ENCODE results near the gene ALLC. TPM values are rescaled to one million over a fixed set of nuclear protein-coding genes. Genes with fewer than 3 reads are reported as not detected.

ALLC gene
- polyA plus RNA-seq, 1 donor = not detected

DNA sequence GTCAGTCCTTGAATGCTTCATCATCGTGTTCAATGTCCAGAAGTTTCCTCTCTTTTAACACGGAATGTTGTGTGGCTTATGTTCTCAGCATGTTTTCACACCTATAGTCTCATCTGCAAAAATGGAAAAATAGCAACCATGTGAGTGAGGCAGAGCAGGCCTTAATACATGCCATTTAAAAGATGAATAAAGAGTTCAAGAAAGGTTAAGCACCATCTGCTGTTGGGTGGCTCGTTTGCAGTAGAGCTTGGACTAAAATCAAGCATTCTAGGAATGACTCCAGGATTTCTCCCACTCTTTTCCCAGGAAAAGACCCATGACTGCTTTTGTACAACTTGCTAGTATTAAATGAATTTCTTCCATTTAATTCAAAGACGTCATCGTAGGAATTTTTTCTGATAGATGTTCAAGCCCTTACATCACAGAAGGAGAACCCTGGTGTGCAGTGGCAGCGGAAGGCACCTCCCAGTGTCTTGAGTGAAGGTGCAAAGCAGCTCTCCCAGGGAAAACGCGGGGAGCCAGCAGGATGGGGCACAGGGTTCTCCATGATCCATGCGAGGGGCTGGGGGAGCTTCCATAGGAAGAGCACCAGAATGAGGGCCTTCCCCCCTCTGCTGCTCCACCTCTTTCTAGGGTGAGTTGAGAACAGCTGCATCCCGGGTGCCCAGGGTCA lies 55.0 kb downstream of the ALLC start:
- peak; percentile 31 for DNase-seq (ENCODE audit: low read depth)

DNA sequence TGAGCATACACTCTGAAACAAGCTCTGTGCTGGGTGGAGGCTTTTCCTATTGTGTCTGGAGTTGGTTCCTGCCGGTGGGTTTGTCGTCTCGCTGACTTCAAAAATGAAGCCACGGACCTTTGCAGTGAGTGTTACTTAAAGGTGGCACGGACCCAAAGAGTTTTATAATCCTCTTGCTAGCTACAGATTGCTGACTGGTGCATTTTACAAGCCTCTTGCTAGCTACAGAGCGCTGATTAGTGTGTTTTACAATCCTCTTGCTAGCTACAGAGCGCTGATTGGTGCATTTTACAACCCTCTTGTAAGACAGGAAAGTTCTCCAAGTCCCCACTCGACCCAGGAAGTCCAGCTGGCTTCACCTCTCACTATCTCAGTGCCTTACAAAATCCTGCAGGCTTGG lies 60.7 kb downstream of the ALLC start:
- DNase-seq (ENCODE audit: low read depth) = no peak

DNA sequence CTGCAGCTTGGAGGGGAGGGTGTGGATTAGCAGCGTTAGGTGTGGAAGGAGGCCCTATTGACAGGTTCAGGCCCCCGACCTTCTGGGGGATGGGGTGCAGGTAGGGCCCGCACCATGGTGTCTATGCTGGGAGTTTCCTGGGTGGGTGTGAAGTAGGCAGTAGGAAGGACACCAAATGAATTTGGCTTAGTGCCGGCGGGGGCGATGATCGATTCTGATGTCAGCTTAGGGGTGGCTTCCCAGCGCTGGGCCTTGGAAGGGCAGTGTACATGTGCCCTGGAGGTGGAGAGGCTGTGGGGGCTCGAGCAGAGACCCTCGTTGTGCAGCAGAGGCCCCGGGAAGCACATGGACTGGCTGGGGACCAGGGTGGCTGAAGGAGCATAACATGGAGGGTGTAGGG lies 67.0 kb downstream of the ALLC start:
- DNase-seq (ENCODE audit: low read depth) = no peak

DNA sequence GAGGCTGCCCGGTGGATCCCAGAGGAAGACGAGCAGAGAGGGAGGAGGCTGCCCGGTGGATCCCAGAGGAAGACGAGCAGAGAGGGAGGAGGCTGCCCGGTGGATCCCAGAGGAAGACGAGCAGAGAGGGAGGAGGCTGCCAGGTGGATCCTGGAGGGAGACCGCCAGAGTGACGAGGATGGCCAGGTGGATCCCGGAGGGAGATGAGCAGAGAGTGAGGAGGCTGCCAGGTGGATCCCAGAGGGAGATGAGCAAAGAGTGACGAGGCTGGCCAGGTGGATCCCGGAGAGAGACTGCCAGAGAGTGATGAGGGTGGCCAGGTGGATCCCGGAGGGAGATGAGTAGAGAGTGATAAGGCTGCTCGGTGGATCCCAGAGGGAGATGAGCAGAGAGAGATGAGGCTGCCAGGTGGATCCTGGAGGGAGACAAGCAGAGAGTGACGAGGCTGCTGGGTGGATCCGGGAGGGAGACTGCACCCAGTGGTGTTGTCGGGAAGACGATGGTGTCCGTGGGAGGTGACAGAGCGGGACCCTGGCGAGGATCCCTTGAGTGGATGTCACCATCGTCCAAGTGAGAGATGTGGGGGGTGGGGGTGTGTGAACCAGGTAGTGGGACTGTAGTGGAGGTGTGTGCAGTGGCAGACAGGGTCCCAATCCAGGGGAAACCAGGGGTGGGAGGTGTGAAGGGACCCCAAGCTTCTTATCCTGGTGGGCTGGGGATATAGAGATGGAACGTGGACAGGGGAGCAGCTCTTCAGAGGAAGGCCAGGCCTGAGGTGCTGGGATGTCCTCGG lies 67.7 kb downstream of the ALLC start:
- DNase-seq (ENCODE audit: low read depth) = no peak

DNA sequence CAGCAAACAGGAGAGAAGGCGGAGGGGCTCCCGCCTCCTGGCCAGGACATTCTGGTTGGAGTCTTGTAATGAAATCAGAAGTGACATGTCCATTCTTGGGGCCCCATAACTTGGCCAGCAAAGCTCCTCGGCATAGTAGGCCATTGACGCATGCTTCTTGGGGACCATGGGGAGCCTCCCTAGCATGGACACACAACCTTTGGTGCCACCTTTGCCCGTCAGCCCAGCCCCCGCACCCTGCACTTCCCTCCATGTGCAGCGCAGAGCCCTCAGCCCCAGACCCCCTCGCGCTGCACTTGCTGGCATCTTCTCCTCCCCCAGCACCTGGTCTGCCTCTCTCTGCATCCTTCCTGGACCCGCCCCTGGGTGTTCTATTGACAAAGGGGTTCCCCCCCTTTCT lies 68.5 kb downstream of the ALLC start:
- DNase-seq (ENCODE audit: low read depth) = no peak

DNA sequence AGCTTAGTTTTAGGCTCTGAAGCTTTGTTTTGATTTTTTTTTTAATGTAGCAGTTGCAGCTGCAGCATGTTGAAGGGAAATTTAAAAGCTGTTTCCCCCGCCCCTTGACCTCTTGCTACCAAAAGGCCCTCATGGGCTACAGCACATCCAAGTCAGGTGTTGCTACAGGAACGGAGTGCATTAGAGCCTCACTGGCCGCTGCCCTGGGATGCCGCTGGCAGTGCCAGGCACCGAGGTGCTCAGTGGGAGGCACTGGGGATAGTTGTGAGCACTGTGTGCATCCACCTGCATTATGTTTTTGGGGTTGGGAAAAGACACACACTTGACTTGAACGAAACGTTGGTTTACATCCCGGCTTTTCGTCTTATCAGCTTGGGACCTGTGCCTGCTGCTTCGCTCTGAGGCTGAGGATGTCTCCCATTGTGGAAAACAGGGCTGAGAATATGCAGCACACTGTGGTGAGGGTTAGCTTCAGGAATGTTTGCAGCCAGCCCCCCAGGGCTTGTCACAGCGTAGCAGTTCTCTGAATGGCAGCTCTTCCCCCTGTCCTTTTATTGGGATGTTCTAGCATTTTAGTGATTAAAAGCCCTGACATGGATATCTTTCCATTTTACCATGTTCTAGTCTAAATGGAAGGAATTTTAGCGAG lies 69.5 kb downstream of the ALLC start:
- DNase-seq (ENCODE audit: low read depth) = no peak

GRCh38 chr2:3728104-3729054 lies 70.4 kb downstream of the ALLC start:
- peak; percentile 67 for DNase-seq (ENCODE audit: low read depth)

GRCh38 chr2:3729055-3729448 lies 71.1 kb downstream of the ALLC start:
- DNase-seq (ENCODE audit: low read depth) = no peak

GRCh38 chr2:3729786-3730185 lies 71.8 kb downstream of the ALLC start:
- no peak for DNase-seq (ENCODE audit: low read depth)

DNA sequence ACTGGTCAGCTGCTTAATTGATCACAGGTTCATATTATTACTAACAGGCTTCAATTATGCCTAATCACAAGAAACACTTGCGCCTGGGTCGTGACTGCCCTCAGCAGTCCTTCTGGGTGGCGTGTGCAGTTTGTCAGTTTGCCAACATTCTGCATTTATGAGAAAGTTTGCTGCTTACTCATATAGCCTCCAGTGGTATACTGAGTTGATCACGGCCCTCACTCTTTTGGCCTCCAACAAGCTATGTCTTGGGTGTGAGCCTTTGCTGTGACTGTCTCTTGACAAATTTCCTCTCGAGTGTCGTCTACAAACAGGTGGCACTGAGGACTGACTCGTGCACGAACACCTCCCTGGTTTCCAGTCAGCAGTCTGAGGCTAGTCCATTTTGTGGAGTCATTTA lies 72.6 kb downstream of the ALLC start:
- no peak for DNase-seq (ENCODE audit: low read depth)

GRCh38 chr2:3731829-3732228 lies 73.8 kb downstream of the ALLC start:
- no peak for DNase-seq (ENCODE audit: low read depth)

GRCh38 chr2:3736112-3736511 lies 78.1 kb downstream of the ALLC start:
- no peak for DNase-seq (ENCODE audit: low read depth)

DNA sequence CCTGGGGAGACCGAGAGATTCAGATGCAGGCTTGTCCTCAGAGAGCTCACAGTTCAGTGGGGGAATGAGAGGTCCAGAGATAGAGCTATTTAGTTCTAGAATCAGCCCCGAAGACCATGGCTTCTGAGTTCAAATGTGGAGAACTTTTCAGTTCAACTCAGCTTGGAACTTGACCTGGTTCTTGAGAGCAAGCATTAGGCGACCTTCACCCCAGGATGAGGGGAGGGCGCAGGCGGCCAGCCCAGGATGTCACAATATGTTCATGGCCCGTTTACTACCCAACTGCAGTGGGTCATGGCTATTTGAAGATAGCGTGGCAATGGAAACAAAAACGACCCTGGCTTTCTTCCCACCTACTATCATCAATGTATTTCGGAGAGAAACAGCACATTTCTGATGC lies 79.1 kb downstream of the ALLC start:
- DNase-seq (ENCODE audit: low read depth) = no peak

GRCh38 chr2:3738454-3738853 lies 80.5 kb downstream of the ALLC start:
- no peak for DNase-seq (ENCODE audit: low read depth)

- DNase-seq (ENCODE audit: low read depth) = no peak
Measured at GRCh38 chr2:3739313-3739712, 81.3 kb downstream of the ALLC start.

DNA sequence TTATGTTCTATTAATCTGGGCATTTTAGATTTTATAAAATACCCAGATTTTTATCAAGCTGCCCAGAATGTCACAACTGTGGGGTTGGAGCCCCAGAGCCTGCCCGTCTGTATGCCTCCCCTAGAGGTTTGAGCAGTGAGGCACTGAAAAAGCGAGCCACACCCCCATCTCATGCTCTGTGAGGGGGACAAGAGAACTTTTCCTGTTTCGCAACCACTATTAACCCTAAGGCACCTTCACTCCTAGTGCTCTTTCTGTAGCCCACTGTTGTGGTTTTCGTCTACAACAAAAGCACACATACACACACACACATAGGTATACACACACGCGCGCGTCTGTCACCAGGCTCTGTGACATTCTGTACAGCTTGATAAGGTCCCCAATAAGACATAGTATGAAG lies 83.4 kb downstream of the ALLC start:
- DNase-seq (ENCODE audit: low read depth) = no peak

- no peak for DNase-seq (ENCODE audit: low read depth)
Measured at GRCh38 chr2:3741867-3742602, 84.0 kb downstream of the ALLC start.

DNA sequence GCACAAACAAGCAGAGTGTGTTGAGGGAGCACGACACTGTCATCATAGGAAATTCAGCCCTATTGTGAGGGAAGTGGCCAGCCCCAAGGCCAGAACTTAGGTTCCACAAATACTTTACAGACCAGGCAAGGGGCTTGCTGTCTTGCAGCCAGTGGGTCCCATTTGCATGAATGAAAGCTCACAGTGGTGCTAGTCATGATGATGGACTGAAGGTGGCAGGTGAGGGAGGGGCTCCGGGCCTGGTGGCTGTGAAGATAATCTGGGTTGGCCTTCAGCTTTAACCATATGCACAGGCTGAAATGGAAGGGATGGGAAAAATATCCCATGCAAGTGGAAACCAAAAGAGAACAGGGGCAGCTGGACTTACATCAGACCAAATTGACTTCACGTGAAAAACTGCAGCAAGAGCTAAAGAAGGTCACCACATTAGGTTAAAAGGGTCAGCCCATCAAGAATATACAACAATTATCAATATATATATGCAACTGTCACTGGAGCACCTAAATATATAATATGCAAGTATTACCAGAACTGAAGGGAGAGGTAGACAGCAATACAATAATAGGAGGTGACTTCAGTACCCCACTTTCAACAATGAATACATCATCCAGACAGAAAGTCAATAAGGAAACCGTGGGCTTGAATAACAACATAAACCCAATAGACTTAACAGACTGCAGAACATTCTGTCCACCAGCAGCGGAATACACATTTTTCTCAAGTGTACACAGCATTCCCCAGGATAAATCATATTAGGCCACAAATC lies 84.9 kb downstream of the ALLC start:
- DNase-seq (ENCODE audit: low read depth) = no peak

- no peak for DNase-seq (ENCODE audit: low read depth)
Measured at GRCh38 chr2:3743951-3744555, 86.1 kb downstream of the ALLC start.

GRCh38 chr2:3745920-3746319 lies 87.9 kb downstream of the ALLC start:
- no peak for DNase-seq (ENCODE audit: low read depth)
